Activated CD4-positive, CD25-positive, alpha-beta regulatory T cell treated with anti-CD3 and anti-CD28 coated beads, Interleukin-2, amount 50 U/mL, for 24 hours (primary cell): ENCODE measurements around the gene PDGFC.

Experiments
- ATAC-seq, 2 donors: fragments of 150-1000 bp; cut with Tn5 transposase; one replicate each; pipeline ENCODE4 v1.10.0; 2021; ENCODE audit warnings: mild to moderate bottlenecking in 1 of 2, moderate library complexity in 1 of 2

Gene PDGFC

DNA sequence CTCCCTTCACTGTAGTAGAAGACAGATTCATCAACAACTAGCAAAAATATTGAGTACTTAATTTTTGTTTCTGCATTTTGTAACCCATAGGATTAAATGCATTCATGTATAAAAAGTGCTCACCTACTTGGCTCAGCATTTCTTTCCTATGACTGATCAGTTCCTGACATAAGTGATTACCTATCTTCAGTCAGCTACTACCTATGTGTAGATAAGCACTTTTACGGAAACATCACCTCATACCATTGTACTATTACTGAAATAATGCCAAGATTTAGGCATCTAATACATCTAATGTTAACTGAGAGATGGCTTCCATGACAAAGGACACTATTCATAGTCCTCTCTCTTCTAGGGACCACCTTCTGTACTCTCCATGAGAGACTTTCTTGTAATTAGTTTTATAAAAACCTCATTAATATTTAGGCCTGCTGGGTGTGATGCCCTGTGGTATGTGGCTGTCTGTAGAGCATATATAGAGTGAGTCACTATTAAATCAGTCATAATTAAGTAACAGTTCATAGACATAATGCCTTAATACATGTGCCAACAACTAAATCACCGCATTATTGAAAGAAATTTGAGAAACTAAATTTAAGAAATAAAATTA lies 147.0 kb downstream of the PDGFC start:
- no peak for ATAC-seq

- ATAC-seq = no peak
Measured at GRCh38 chr4:156820931-156821330, 150.7 kb downstream of the PDGFC start.

GRCh38 chr4:156816360-156816755 lies 155.2 kb downstream of the PDGFC start:
- no peak for ATAC-seq

DNA sequence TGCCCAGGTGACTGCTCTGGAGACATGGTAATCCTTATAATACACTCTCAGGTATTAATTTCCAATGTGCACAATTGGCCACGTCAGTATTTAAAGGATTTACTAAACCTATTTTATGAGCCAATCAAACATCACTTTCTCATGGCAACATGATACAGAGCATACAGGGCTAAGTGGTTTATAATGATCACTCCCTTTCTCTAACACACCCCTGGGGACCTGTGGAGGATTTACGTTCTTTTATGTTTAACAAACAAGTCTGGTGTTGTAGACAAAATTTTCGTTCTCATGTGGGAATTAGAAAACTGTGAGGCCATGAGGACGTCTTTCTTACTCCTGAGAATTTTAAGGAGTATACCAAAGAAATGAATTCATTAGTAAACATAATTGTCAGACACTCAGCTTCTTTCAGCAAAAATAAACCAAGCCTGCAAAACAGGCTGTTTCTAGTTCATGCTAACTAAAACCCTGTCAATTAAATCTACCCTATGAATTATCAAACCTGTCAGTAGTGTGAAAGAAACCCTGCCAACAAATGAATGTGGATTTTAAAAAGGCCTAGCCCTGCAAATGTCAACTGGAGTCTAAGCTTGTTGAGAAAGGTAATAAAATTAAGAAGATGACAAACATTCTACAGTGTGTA lies 155.8 kb downstream of the PDGFC start:
- ATAC-seq = no peak

DNA sequence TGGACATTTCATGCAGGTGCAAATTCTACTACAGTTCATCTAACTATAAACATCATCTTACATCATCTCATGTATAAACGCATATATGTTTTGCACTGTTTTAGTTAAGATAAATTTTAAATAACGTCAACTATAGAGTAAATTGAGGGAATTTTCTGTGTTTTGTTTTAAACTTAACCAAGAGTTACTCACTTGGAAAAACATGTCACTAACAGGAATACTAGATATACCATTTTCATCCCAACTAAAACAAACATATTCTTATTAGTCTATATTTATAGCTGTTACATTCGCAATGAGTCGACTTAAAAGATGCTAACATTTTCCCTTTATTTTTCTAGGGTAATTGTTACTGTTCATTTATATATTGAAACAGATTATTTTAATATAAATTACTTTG lies 159.6 kb downstream of the PDGFC start:
- no peak for ATAC-seq

DNA sequence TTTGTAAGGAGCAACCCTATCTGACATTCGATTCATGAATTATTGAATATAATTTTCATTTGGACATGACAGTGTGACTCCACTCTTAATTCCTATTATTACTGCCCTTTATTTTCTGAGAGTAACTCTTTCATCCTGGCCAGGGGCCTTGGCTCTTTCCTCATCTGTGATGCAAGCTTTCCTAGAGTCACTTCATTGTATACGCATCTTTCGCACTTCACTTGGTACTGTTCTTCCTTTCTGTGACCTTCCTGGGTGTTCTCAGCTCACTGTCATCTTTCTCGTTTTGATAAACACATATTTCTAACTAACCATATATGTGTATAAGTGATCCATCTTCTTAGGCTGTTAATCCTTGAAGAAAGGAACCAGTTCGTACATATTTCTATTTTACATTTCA lies 160.3 kb downstream of the PDGFC start:
- no peak for ATAC-seq

- ATAC-seq = no peak
Measured at GRCh38 chr4:156805696-156806095, 165.9 kb downstream of the PDGFC start.

GRCh38 chr4:156803056-156803455 lies 168.5 kb downstream of the PDGFC start:
- no peak for ATAC-seq

DNA sequence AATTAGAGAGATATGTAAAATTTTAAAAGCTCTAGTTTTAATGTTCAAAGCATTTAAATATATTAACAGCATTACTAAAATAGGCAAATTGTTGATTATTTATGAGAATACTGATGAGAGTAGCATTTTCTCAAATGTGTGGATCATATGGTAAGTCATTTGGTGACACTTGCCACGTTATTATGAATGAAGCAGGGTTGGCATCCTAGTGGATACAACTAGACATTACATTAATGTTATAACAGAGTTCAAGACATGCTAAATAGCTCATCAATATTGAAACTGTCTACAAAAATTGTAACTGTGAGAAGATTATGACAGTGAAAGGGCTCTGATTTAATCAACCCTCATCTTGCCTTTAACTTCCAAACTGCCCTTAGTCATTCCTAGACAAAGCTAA lies 171.1 kb downstream of the PDGFC start:
- ATAC-seq = no peak

GRCh38 chr4:156799121-156799589 lies 172.4 kb downstream of the PDGFC start:
- no peak for ATAC-seq

DNA sequence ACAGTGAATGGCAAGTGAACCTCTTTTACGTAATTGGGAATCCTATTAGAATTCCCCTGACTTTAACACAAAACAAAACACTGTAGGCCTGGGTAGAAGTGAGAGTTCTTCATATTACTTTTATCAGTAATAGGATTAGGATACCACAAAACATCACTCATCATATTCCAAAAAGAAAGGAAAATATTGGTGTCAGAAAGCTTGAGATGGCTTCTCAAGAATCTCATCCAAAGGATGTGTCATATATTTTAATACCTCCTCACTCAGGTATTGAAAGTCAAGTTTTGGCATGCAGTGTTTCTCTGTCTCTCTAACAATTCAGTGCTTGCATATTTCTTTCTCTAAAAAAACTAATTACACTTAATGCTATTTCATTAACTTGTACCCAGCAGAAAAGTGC lies 173.2 kb downstream of the PDGFC start:
- ATAC-seq = no peak

GRCh38 chr4:156797206-156797605 lies 174.4 kb downstream of the PDGFC start:
- ATAC-seq = no peak

GRCh38 chr4:156795727-156796126 lies 175.9 kb downstream of the PDGFC start:
- ATAC-seq = no peak

DNA sequence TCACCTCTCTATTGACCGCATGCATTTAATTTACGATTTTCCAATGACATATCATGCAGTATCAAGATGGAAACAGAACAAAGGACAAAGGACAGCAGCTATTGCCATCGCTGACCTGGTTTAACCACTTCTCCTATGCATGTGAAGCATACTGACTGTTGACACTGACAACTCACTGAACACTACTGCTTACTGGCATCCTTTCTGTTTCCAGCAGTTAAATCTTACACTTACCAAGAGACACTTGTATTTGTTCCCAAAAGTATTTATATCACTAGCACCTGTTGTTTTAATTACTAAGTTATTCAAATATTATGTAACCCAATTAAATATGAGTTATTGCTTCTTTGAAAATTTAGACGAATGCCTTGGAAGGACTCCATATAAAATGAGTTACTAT lies 176.7 kb downstream of the PDGFC start:
- ATAC-seq = no peak

DNA sequence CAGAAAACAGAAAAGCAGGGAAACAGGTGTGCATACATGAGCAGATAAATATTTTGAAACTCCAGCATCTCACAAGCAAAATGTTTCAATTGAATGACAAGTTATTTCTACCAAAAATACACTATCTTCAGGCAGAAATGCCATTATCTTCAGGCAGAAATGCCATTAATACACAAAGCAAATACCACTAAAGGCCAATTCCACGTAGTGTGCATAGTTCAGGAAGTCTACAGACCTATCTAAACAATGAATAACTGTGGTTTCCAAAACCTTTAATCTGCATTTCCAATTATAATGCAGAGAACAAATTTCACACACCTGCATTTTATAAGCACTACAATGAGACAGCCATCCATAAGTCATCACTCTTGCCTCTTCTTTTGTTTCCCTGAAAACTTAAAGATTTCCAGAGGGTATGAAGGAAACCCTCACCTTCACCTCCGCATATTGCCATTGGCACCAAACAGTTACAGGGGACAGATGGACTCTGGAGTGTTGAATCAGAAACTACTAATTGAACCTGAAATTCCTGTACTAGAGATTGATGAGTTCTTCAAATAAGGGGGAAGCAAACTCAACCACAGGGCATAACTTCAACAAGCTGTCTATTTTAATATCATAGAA lies 179.0 kb downstream of the PDGFC start:
- ATAC-seq = no peak

DNA sequence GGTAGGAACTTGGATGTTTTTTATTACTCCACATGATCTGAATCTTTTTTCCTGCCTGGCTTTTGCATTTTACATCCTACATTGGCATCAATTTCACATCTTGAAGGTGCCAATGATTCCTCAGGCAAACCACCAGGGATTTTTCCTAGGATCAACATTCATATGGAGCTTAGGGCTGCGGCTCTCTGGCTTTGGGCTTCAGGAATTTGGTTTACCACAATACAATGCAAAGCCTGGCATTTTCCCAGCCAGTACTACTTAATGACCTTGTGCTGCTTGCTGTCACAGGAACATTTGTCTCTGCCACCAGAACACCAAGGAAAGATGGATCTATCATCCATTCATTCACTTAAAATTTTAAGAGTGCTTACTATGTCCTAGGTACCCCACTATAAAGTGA lies 180.7 kb downstream of the PDGFC start:
- ATAC-seq = no peak

DNA sequence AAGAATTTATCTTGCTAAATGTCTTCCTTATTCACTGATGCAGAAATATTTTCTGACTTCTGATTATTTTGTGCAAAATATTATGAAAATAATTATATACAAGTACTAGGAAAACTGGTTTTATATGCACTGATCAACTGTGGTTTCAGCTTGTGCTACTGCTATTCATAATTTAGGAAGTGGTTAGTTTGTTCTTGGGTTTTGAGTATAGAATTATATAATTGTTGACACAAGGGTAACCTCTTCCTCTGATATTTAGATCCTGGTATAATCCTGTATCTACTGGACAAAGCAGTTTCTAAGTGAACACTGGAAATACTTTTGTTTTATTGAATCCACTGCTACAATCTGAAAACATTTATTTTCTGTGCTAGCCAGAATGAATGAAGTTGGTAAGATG lies 182.8 kb downstream of the PDGFC start:
- ATAC-seq = no peak

DNA sequence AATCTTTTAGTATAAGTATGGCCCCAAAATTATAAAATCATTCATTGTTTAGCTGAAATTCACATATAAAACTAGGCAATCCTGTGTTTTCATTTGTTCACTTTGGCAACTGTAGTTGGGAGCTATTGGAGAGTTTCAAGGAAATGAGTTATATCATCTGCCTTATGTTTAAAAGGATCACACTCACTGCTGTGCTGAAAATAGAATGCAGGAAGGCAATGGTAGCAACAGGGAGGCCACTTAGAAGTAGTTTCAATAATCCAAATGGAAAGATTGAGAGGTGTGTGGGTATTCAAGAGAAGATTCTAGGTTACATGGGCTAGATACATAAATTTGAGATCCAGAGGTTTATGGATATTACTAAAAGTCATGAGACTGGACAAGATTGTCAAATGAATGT lies 184.9 kb downstream of the PDGFC start:
- ATAC-seq = no peak

- no peak for ATAC-seq
Measured at GRCh38 chr4:156784970-156785369, 186.6 kb downstream of the PDGFC start.

GRCh38 chr4:156783966-156784365 lies 187.6 kb downstream of the PDGFC start:
- ATAC-seq = no peak

- no peak for ATAC-seq
Measured at GRCh38 chr4:156782491-156782890, 189.1 kb downstream of the PDGFC start.

DNA sequence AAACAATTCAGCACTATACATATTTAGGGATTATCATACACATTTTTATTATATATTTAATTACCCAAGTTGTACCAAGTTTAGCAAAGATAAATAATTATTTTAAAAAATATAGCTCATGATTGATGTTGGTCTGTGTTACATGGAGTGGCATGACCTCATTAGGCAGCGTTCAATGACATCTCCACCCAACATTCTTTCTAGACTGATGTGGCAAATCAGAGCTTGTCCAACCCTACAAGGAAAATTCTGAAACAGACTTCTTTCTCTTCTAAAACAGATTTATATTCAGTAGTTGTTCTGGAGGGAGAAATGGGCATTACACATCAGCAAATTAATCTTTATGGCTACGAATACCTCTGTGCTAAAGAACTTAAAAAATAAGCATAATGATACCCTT lies 189.7 kb downstream of the PDGFC start:
- ATAC-seq = no peak

DNA sequence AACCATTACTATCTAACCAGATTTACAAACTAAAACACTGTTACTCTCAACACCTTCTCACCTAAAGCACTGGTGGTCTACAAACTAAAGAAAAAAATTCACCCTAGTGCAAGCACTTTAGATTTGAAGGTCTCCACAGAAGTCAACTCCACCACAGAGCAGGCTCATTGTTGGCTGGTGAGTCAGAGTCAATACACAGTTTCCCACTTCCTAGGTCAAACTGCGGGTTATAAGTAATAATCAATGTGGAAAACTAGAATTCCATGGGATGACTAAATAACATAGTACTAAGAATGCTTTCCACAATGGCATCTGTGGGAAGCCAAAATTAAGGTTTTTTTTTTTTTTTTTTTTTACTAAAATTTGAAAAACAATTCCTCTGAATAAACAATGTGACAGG lies 191.8 kb downstream of the PDGFC start:
- no peak for ATAC-seq

- ATAC-seq = no peak
Measured at GRCh38 chr4:156779042-156779441, 192.6 kb downstream of the PDGFC start.

DNA sequence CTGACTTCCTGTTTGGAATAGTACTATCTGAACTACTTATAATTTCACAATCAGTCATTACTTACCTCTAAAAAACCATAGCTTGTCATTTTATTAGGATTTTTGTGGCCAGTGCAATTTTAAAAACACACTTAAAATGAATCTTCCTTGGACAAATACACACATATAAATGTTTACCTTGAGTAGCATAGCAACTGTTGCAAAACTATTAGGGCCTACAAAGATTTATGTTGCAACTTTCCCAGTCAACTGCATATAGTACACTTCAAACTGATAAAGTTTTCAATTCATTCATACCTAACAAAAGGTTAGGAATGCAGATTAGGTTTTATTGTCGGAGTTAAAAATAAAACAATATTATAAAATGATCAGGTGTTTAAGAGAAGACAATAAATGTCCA lies 193.0 kb downstream of the PDGFC start:
- ATAC-seq = no peak
